ENCODE results near the gene FAM170B. TPM values are rescaled to one million over a fixed set of nuclear protein-coding genes. Genes with fewer than 3 reads are reported as not detected.

Gene FAM170B
- total RNA-seq, 1 donor from 2014 or later: not detected

DNA sequence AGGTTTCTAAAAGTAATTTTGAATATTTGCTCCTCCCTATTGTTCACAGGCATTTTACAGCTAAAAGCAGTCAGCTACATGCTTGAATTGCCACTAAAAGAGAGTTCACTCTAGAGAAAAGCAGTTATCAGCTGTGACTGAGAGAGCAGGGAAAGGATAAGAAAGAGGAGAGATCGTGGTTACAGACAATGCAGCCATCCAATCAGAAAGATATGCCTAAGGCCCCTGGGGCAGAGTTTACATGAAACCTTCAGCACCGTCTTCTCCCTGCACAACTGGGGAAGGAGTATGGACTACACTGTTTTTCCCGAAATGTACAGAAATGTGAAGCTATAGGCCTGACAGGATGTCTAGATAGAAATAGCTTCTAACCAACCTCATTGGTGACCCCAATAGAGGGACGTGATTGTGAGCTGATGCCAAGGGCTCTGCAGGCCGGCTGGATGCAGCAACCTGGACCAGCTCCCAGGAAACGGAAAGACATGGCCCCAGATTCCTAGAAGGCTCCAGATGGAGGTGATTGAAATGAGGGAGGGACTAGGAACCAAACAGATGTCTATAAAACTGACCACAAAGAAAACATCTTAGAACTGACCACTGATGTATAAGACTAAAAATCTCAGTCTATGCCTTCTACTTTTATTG, 15.3 kb downstream of the FAM170B start:
- Mint-ChIP-seq H3K36me3 (ENCODE audit: low read depth) (no peaks in the 10 kb centered on the region), H3K27ac (no peak overlapping the region), H3K27me3 (ENCODE audit: insufficient read depth) (peaks cover 42% of the 10 kb centered on the region), H3K9me3 (no peaks in the 10 kb centered on the region), H3K4me3 (no peak overlapping the region), H3K4me1 (ENCODE audit: low read depth) (peaks cover 7% of the 10 kb centered on the region)
- intact Hi-C loops (cut with micrococcal nuclease): no loop called here
- no peak for DNase-seq (ENCODE audit: low spot score)

DNA sequence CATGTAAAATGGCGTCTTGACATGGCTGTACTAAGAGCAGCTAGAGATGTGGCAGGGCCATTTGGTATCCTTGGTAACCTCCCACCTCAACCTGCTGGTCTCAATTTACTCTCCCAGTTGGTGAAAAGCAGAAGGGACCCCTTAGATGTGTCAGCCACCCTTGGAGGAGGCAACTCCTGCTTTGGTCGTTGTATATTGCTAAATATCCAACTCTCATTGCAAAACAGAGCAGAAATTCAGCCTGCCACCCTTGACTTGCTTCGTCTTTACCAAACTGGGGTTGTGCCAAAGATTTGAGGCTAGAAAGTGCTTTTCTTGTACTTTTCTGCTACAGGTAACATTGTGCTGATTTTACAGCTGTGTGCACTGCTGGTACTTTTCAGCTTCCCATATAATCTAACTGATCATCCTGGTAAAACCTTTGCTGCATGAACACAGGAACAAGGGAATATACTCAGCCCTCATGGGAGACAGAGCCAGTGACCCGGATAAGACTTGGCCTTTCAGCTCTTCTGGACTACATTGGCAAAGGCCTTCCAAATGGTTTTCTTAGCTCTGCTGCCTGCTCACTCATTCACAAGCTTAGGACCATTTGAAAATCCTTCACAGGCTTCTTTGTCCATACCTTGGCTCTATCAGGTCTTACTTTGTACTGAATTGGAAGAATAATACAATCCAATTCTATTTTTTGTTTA, 16.3 kb downstream of the FAM170B start:
- no peaks in the 10 kb centered on the region for H3K36me3 Mint-ChIP-seq (ENCODE audit: low read depth)
- DNase-seq (ENCODE audit: low spot score): no peak
- intact Hi-C loops (cut with micrococcal nuclease): no loop called here
- H3K4me3 Mint-ChIP-seq: no peak overlapping the region
- H3K27ac Mint-ChIP-seq: no peak overlapping the region
- H3K27me3 Mint-ChIP-seq (ENCODE audit: insufficient read depth): peaks cover 36% of the 10 kb centered on the region
- peaks cover 7% of the 10 kb centered on the region for H3K4me1 Mint-ChIP-seq (ENCODE audit: low read depth)
- no peaks in the 10 kb centered on the region for H3K9me3 Mint-ChIP-seq

GRCh38 chr10:49116509-49117375, 17.1 kb downstream of the FAM170B start:
- no peaks in the 10 kb centered on the region for H3K9me3 Mint-ChIP-seq
- peaks cover 7% of the 10 kb centered on the region for H3K4me1 Mint-ChIP-seq (ENCODE audit: low read depth)
- no peaks in the 10 kb centered on the region for H3K36me3 Mint-ChIP-seq (ENCODE audit: low read depth)
- H3K27me3 Mint-ChIP-seq (ENCODE audit: insufficient read depth): peaks cover 36% of the 10 kb centered on the region
- intact Hi-C loops (cut with micrococcal nuclease): no loop called here
- DNase-seq (ENCODE audit: low spot score): no peak
- H3K4me3 Mint-ChIP-seq: no peak overlapping the region
- H3K27ac Mint-ChIP-seq: no peak overlapping the region

DNA sequence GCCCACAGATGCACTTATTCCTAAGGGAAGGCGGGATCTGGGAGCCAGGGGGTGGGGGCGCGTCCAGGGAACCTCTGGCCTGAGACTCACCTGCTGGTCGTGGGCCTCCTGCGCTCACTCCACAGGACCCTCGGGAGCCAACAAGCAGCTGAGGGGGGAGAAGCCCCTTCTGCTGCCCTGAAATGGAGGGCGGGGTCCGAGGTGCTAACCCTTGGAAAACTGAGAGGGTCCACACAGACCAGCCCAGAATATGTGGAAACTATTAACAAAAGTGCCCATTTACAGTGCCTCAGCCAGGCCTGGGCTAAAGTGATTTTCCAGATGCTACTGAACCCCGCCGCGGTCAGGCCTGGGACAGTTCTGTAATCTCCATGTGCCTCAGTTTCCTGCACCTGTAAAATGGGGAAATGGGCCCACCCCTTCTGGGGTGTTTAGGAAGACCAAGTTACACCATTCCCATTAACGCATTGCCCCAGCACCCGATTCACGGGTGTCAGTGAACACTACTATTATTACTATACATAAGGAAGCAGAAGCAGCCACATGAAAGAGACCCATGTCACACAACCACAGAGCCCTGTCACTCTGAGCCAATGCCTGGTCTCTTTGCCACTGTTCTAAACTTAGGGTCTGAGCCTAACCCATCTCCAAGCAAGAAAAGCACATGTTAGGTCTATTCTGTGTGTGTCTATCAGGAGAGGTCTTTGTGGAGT, 17.9 kb downstream of the FAM170B start:
- Mint-ChIP-seq H3K27me3 (ENCODE audit: insufficient read depth) (peaks cover 41% of the 10 kb centered on the region), H3K36me3 (ENCODE audit: low read depth) (no peaks in the 10 kb centered on the region), H3K4me1 (ENCODE audit: low read depth) (peaks cover 7% of the 10 kb centered on the region), H3K4me3 (no peak overlapping the region), H3K27ac (no peak overlapping the region), H3K9me3 (no peaks in the 10 kb centered on the region)
- intact Hi-C loops (cut with micrococcal nuclease): no loop called here
- DNase-seq (ENCODE audit: low spot score): no peak

- Mint-ChIP-seq H3K27me3 (ENCODE audit: insufficient read depth) (peaks cover 41% of the 10 kb centered on the region), H3K4me1 (ENCODE audit: low read depth) (peaks cover 7% of the 10 kb centered on the region), H3K27ac (no peak within 1 kb of the TSS), H3K4me3 (peak within 1 kb of the TSS; percentile 30), H3K9me3 (no peaks in the 10 kb centered on the region), H3K36me3 (ENCODE audit: low read depth) (no peaks in the 10 kb centered on the region)
- intact Hi-C loops (cut with micrococcal nuclease): no loop called here
- DNase-seq (ENCODE audit: low spot score): no peak
Measured at GRCh38 chr10:49115015-49115795, 18.6 kb downstream of the FAM170B start, which contains the start of gene VSTM4. Gene VSTM4, minus strand, starts transcription at chr10:49115522. Its CDS starts 37 bp downstream, at chr10:49115485.

- Mint-ChIP-seq H3K27ac (no peak overlapping the region), H3K36me3 (ENCODE audit: low read depth) (no peaks in the 10 kb centered on the region), H3K9me3 (no peaks in the 10 kb centered on the region), H3K27me3 (ENCODE audit: insufficient read depth) (peaks cover 37% of the 10 kb centered on the region), H3K4me3 (peak overlapping the region; percentile 30), H3K4me1 (ENCODE audit: low read depth) (peaks cover 7% of the 10 kb centered on the region)
- DNase-seq (ENCODE audit: low spot score): no peak
- intact Hi-C loops (cut with micrococcal nuclease): no loop called here
Measured at GRCh38 chr10:49114718-49115014, 19.2 kb downstream of the FAM170B start.

DNA sequence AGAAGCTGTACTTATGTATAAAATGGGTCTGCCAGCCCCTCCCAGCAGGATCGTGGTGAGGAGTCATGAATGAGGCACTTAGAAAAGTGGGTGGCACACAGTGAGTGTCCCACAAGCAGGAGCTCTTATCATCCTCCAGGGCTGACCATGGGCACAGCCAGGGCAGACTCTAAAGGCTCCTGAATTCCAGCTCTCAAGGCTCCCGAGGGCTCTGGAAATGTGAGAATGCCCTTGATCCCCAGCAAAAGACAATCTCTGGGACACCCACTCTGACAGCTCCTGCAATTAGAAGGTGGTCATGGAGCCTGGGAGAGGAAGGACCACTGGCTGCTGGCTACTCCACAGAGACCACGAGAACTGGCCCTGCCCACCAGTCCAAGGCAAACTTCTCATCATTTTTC, 20.1 kb downstream of the FAM170B start:
- H3K4me1 Mint-ChIP-seq (ENCODE audit: low read depth): peaks cover 7% of the 10 kb centered on the region
- H3K27me3 Mint-ChIP-seq (ENCODE audit: insufficient read depth): peaks cover 35% of the 10 kb centered on the region
- intact Hi-C loops (cut with micrococcal nuclease): no loop called here
- H3K36me3 Mint-ChIP-seq (ENCODE audit: low read depth): no peaks in the 10 kb centered on the region
- DNase-seq (ENCODE audit: low spot score): no peak
- H3K27ac Mint-ChIP-seq: no peak overlapping the region
- no peaks in the 10 kb centered on the region for H3K9me3 Mint-ChIP-seq
- no peak overlapping the region for H3K4me3 Mint-ChIP-seq

DNA sequence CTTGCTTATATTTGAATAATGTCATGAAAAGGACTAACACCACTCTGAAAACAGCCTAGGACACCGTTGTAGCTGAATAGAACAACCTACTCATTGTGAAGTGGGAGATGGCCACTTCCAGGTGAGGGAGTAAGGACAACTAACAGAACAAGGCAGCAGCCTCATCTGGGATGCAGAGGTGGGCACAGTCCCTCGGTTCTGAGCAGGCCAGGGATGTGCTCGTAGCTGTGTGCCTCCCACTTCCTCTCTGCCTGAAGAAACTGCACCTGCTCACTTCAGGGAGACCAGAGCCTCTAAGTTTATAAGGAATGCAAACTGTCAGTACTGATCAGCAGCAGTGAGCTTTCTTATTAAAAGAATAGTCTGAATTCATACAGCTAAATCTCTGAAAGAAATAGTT, 21.0 kb downstream of the FAM170B start:
- Mint-ChIP-seq H3K36me3 (ENCODE audit: low read depth) (no peaks in the 10 kb centered on the region), H3K4me1 (ENCODE audit: low read depth) (peaks cover 7% of the 10 kb centered on the region), H3K4me3 (no peak overlapping the region), H3K9me3 (no peaks in the 10 kb centered on the region), H3K27ac (no peak overlapping the region), H3K27me3 (ENCODE audit: insufficient read depth) (peaks cover 27% of the 10 kb centered on the region)
- intact Hi-C loops (cut with micrococcal nuclease): no loop called here
- no peak for DNase-seq (ENCODE audit: low spot score)

GRCh38 chr10:49112098-49112497, 21.7 kb downstream of the FAM170B start:
- no peaks in the 10 kb centered on the region for H3K36me3 Mint-ChIP-seq (ENCODE audit: low read depth)
- intact Hi-C loops (cut with micrococcal nuclease): no loop called here
- peaks cover 23% of the 10 kb centered on the region for H3K27me3 Mint-ChIP-seq (ENCODE audit: insufficient read depth)
- no peak overlapping the region for H3K4me3 Mint-ChIP-seq
- H3K4me1 Mint-ChIP-seq (ENCODE audit: low read depth): peaks cover 7% of the 10 kb centered on the region
- no peaks in the 10 kb centered on the region for H3K9me3 Mint-ChIP-seq
- no peak for DNase-seq (ENCODE audit: low spot score)
- no peak overlapping the region for H3K27ac Mint-ChIP-seq

- H3K9me3 Mint-ChIP-seq: no peaks in the 10 kb centered on the region
- DNase-seq (ENCODE audit: low spot score): no peak
- no peak overlapping the region for H3K27ac Mint-ChIP-seq
- H3K27me3 Mint-ChIP-seq (ENCODE audit: insufficient read depth): peaks cover 22% of the 10 kb centered on the region
- no peaks in the 10 kb centered on the region for H3K36me3 Mint-ChIP-seq (ENCODE audit: low read depth)
- intact Hi-C loops (cut with micrococcal nuclease): no loop called here
- H3K4me3 Mint-ChIP-seq: no peak overlapping the region
- peaks cover 5% of the 10 kb centered on the region for H3K4me1 Mint-ChIP-seq (ENCODE audit: low read depth)
Measured at GRCh38 chr10:49111320-49111698, 22.5 kb downstream of the FAM170B start.

GRCh38 chr10:49110684-49111319, 23.0 kb downstream of the FAM170B start:
- Mint-ChIP-seq H3K27ac (no peak overlapping the region), H3K4me1 (ENCODE audit: low read depth) (no peaks in the 10 kb centered on the region), H3K27me3 (ENCODE audit: insufficient read depth) (peaks cover 17% of the 10 kb centered on the region), H3K4me3 (no peak overlapping the region), H3K36me3 (ENCODE audit: low read depth) (no peaks in the 10 kb centered on the region), H3K9me3 (no peaks in the 10 kb centered on the region)
- intact Hi-C loops (cut with micrococcal nuclease): no loop called here
- no peak for DNase-seq (ENCODE audit: low spot score)
